ENCODE results near the gene PRKCH.
"Not testable (repeated sequence)": the region's sequence is repeated elsewhere in the genome, so short reads cannot be mapped to it uniquely, and the experiment has no call there.

Gene PRKCH

GRCh38 chr14:61308198-61308597 is 13.2 kb upstream of the PRKCH start:
- DNase-seq (ENCODE audit: low spot score): no peak

GRCh38 chr14:61308701-61309100 is 12.7 kb upstream of the PRKCH start:
- DNase-seq (ENCODE audit: low spot score): not testable (repeated sequence)

GRCh38 chr14:61315313-61315712 is 6.1 kb upstream of the PRKCH start:
- DNase-seq (ENCODE audit: low spot score): no peak

- no peak for DNase-seq (ENCODE audit: low spot score)
These were observed 2.3 kb upstream of the PRKCH start for GRCh38 chr14:61319086-61319485.

GRCh38 chr14:61319706-61320105 is 1.7 kb upstream of the PRKCH start:
- no peak for DNase-seq (ENCODE audit: low spot score)

GRCh38 chr14:61320170-61320569 is 1.2 kb upstream of the PRKCH start:
- DNase-seq (ENCODE audit: low spot score): not testable (repeated sequence)

GRCh38 chr14:61320806-61321384 is 484 bp upstream of the PRKCH start:
- DNase-seq (ENCODE audit: low spot score): no peak

- no peak for DNase-seq (ENCODE audit: low spot score)
These were observed 826 bp downstream of the PRKCH start for GRCh38 chr14:61322011-61322798.

GRCh38 chr14:61322799-61323290 is 1.5 kb downstream of the PRKCH start:
- DNase-seq (ENCODE audit: low spot score): no peak

GRCh38 chr14:61323970-61324369 is 2.6 kb downstream of the PRKCH start:
- no peak for DNase-seq (ENCODE audit: low spot score)

- DNase-seq (ENCODE audit: low spot score): no peak
These were observed 3.8 kb downstream of the PRKCH start for GRCh38 chr14:61325166-61325565.

GRCh38 chr14:61326146-61326545 is 4.8 kb downstream of the PRKCH start:
- no peak for DNase-seq (ENCODE audit: low spot score)

GRCh38 chr14:61326847-61327246 is 5.5 kb downstream of the PRKCH start:
- no peak for DNase-seq (ENCODE audit: low spot score)

- no peak for DNase-seq (ENCODE audit: low spot score)
These were observed 7.4 kb downstream of the PRKCH start for GRCh38 chr14:61328626-61329262.

- DNase-seq (ENCODE audit: low spot score): no peak
These were observed 8.2 kb downstream of the PRKCH start for GRCh38 chr14:61329478-61330051.

- no peak for DNase-seq (ENCODE audit: low spot score)
These were observed 9.1 kb downstream of the PRKCH start for GRCh38 chr14:61330511-61330910.

- no peak for DNase-seq (ENCODE audit: low spot score)
These were observed 10.7 kb downstream of the PRKCH start for GRCh38 chr14:61331992-61332657.

- DNase-seq (ENCODE audit: low spot score): no peak
These were observed 11.3 kb downstream of the PRKCH start for GRCh38 chr14:61332658-61333029.

- no peak for DNase-seq (ENCODE audit: low spot score)
These were observed 11.7 kb downstream of the PRKCH start for GRCh38 chr14:61333087-61333486.

- DNase-seq (ENCODE audit: low spot score): no peak
These were observed 12.9 kb downstream of the PRKCH start for GRCh38 chr14:61334197-61334701.

GRCh38 chr14:61335049-61335448 is 13.7 kb downstream of the PRKCH start:
- no peak for DNase-seq (ENCODE audit: low spot score)

GRCh38 chr14:61335671-61336275 is 14.4 kb downstream of the PRKCH start:
- DNase-seq (ENCODE audit: low spot score): no peak
